GM18498 (cell line): ENCODE measurements around the gene NELL1.

Experiments used
- ATAC-seq: cut with Tn5 transposase; IDR thresholded peaks from one replicate; pipeline ENCODE4 v1.9.1; 2021; ENCODE audit warnings: mild to moderate bottlenecking, moderate library complexity; ENCODE audit not compliant: unreplicated experiment

NELL1 gene

GRCh38 chr11:21545699-21546098 is 876.3 kb downstream of the NELL1 start:
- no peak for ATAC-seq

GRCh38 chr11:21546703-21547102 is 877.3 kb downstream of the NELL1 start:
- ATAC-seq = no peak

- no peak for ATAC-seq
Observed at GRCh38 chr11:21552911-21553310, 883.5 kb downstream of the NELL1 start.

- ATAC-seq = no peak
Observed at GRCh38 chr11:21553795-21554194, 884.4 kb downstream of the NELL1 start.

GRCh38 chr11:21554284-21554683 is 884.9 kb downstream of the NELL1 start:
- ATAC-seq = no peak

- no peak for ATAC-seq
Observed at GRCh38 chr11:21556926-21557325, 887.5 kb downstream of the NELL1 start.

GRCh38 chr11:21560466-21560975 is 891.1 kb downstream of the NELL1 start:
- no peak for ATAC-seq

- ATAC-seq = no peak
Observed at GRCh38 chr11:21561581-21561980, 892.2 kb downstream of the NELL1 start.

- no peak for ATAC-seq
Observed at GRCh38 chr11:21564095-21564494, 894.7 kb downstream of the NELL1 start.

GRCh38 chr11:21564833-21565682 is 895.7 kb downstream of the NELL1 start:
- ATAC-seq = no peak

- ATAC-seq = no peak
Observed at GRCh38 chr11:21566521-21567117, 897.2 kb downstream of the NELL1 start.

- ATAC-seq = no peak
Observed at GRCh38 chr11:21567645-21568290, 898.4 kb downstream of the NELL1 start.

GRCh38 chr11:21572210-21572609 is 902.8 kb downstream of the NELL1 start:
- ATAC-seq = no peak

- no peak for ATAC-seq
Observed at GRCh38 chr11:21582791-21583190, 913.4 kb downstream of the NELL1 start.

- ATAC-seq = no peak
Observed at GRCh38 chr11:21588754-21589153, 919.4 kb downstream of the NELL1 start.

- no peak for ATAC-seq
Observed at GRCh38 chr11:21602699-21603098, 933.3 kb downstream of the NELL1 start.

- no peak for ATAC-seq
Observed at GRCh38 chr11:21603886-21604285, 934.5 kb downstream of the NELL1 start.

GRCh38 chr11:21604564-21604963 is 935.2 kb downstream of the NELL1 start:
- no peak for ATAC-seq

GRCh38 chr11:21612326-21612725 is 942.9 kb downstream of the NELL1 start:
- no peak for ATAC-seq

- no peak for ATAC-seq
Observed at GRCh38 chr11:21614961-21615360, 945.6 kb downstream of the NELL1 start.

GRCh38 chr11:21615955-21616371 is 946.6 kb downstream of the NELL1 start:
- ATAC-seq = no peak

- ATAC-seq = no peak
Observed at GRCh38 chr11:21622566-21622965, 953.2 kb downstream of the NELL1 start.
